ENCODE measurements around the gene MRAP. TPM values are rescaled to one million over a fixed set of nuclear protein-coding genes. Genes with fewer than 3 reads are reported as not detected.
"Not testable (repeated sequence)": the region's sequence is repeated elsewhere in the genome, so short reads cannot be mapped to it uniquely, and the experiment has no call there.

The MRAP gene
- polyA plus RNA-seq, 1 experiment, result not detected

- TF ChIP-seq, protein P1, sequence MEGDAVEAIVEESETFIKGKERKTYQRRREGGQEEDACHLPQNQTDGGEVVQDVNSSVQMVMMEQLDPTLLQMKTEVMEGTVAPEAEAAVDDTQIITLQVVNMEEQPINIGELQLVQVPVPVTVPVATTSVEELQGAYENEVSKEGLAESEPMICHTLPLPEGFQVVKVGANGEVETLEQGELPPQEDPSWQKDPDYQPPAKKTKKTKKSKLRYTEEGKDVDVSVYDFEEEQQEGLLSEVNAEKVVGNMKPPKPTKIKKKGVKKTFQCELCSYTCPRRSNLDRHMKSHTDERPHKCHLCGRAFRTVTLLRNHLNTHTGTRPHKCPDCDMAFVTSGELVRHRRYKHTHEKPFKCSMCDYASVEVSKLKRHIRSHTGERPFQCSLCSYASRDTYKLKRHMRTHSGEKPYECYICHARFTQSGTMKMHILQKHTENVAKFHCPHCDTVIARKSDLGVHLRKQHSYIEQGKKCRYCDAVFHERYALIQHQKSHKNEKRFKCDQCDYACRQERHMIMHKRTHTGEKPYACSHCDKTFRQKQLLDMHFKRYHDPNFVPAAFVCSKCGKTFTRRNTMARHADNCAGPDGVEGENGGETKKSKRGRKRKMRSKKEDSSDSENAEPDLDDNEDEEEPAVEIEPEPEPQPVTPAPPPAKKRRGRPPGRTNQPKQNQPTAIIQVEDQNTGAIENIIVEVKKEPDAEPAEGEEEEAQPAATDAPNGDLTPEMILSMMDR (IDR thresholded peaks at IDR 0.05; ENCODE audit: insufficient read depth, low read depth, low read length), result no peak
- CTCF ChIA-PET, result interaction anchor here (0.6 to 4.7 kb wide), 20 partner anchors 8 to 484 kb away, joined by 3 to 85 read pairs (median 4); partner anchors contain the start of gene HUNK
- H3K36me3 ChIP-seq (ENCODE audit: control insufficient read depth, insufficient read depth, low read length), result no peaks in the 10 kb centered on the region
- peak; percentile 73 for DNase-seq (ENCODE audit: low read depth)
- H3K27me3 ChIP-seq (ENCODE audit: control insufficient read depth, insufficient read depth, low read length), result no peaks in the 10 kb centered on the region; the same call in 1 of the 2 replicates
- H3K4me3 ChIP-seq (ENCODE audit: low read depth, low read length), result no peak overlapping the region
- POLR2A ChIA-PET, result no interaction called here
Observed at GRCh38 chr21:32256873-32257620, 41.6 kb upstream of the MRAP start.

DNA sequence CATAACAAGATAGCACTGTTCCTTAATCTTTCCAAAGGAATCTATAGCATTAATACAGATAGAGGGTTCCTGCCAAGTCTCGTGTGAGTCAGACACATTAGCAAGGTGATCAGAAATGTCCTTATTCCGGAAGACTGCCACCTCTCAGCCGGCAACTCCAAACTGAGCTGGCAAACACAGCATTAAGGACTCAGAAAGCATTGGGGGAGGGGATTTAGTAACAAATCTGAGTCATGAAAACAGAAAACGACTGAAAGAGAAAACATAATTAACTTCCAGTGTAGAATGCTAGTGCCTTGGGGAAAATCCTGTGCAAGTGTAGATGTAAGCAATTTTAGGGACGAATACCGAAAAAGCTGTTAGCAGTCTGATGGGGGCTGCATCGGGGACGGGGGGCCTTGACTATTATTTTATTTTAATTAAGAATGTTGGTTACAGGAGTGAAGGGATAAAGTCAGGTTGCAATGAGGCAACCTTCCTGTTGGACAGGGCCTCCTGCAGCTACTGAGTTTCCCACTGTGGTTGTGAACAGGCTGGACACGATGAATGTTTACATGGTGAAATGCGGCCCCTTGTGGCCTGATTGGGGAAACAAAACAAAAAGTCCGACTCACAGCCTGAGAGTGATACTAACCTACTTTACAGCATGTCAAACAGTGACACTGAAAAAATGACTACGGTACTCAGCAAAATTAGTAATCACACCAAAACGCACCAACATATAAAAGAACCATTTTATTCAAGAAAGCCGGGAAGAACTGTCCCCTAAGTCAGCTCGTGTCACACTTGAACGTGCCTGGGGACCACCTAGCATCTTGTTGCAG, 40.5 kb upstream of the MRAP start:
- ChIA-PET POLR2A (no interaction called here), CTCF (interaction anchor here (0.5 to 4.7 kb wide), 41 partner anchors 9 to 504 kb away, joined by 3 to 85 read pairs (median 4); partner anchors contain the start of gene HUNK)
- H3K27me3 ChIP-seq (ENCODE audit: control insufficient read depth, insufficient read depth, low read length), result no peaks in the 10 kb centered on the region; the same call in 1 of the 2 replicates
- H3K36me3 ChIP-seq (ENCODE audit: control insufficient read depth, insufficient read depth, low read length), result no peaks in the 10 kb centered on the region
- TF ChIP-seq, protein P1 (IDR thresholded peaks at IDR 0.05; ENCODE audit: insufficient read depth, low read depth, low read length), result peak; percentile 78
- H3K4me3 ChIP-seq (ENCODE audit: low read depth, low read length), result no peak overlapping the region
- DNase-seq (ENCODE audit: low read depth), result no peak

GRCh38 chr21:32258786-32259048, 39.9 kb upstream of the MRAP start:
- H3K27me3 ChIP-seq (ENCODE audit: control insufficient read depth, insufficient read depth, low read length); DNase-seq (ENCODE audit: low read depth); H3K36me3 ChIP-seq (ENCODE audit: control insufficient read depth, insufficient read depth, low read length); POLR2A ChIA-PET; H3K4me3 ChIP-seq (ENCODE audit: low read depth, low read length): not testable (repeated sequence)
- CTCF ChIA-PET, result interaction anchor here (0.5 to 4.7 kb wide), 30 partner anchors 10 to 504 kb away, joined by 3 to 85 read pairs (median 5); partner anchors contain the start of gene HUNK

GRCh38 chr21:32260130-32260529, 38.5 kb upstream of the MRAP start:
- no peaks in the 10 kb centered on the region; the same call in 1 of the 2 replicates for H3K27me3 ChIP-seq (ENCODE audit: control insufficient read depth, insufficient read depth, low read length)
- ChIA-PET CTCF (interaction anchor here (3.4 to 4.7 kb wide), 2 partner anchors 394 to 399 kb away, joined by 18 to 85 read pairs; no protein-coding TSS in a partner anchor), POLR2A (no interaction called here)
- H3K36me3 ChIP-seq (ENCODE audit: control insufficient read depth, insufficient read depth, low read length), result no peaks in the 10 kb centered on the region
- TF ChIP-seq, protein P1 (IDR thresholded peaks at IDR 0.05; ENCODE audit: insufficient read depth, low read depth, low read length), result no peak
- DNase-seq (ENCODE audit: low read depth), result no peak
- H3K4me3 ChIP-seq (ENCODE audit: low read depth, low read length), result no peak overlapping the region

GRCh38 chr21:32261929-32262328, 36.7 kb upstream of the MRAP start:
- H3K27me3 ChIP-seq (ENCODE audit: control insufficient read depth, insufficient read depth, low read length), result no peaks in the 10 kb centered on the region
- no peak for DNase-seq (ENCODE audit: low read depth)
- CTCF ChIA-PET, result interaction anchor here (0.7 to 2.8 kb wide), 2 partner anchors 396 to 476 kb away, joined by 5 to 8 read pairs; no protein-coding TSS in a partner anchor
- no peak overlapping the region for H3K4me3 ChIP-seq (ENCODE audit: low read depth, low read length)
- no peaks in the 10 kb centered on the region for H3K36me3 ChIP-seq (ENCODE audit: control insufficient read depth, insufficient read depth, low read length)
- POLR2A ChIA-PET, result no interaction called here
- TF ChIP-seq, protein P1 (IDR thresholded peaks at IDR 0.05; ENCODE audit: insufficient read depth, low read depth, low read length), result no peak

- H3K4me3 ChIP-seq (ENCODE audit: low read depth, low read length); CTCF ChIA-PET; POLR2A ChIA-PET; H3K36me3 ChIP-seq (ENCODE audit: control insufficient read depth, insufficient read depth, low read length); DNase-seq (ENCODE audit: low read depth); H3K27me3 ChIP-seq (ENCODE audit: control insufficient read depth, insufficient read depth, low read length): not testable (repeated sequence)
Observed at GRCh38 chr21:32265321-32265720, 33.3 kb upstream of the MRAP start.
